IgD-negative memory B cell (primary cell): ENCODE measurements around the gene CMIP. TPM values are rescaled to one million over a fixed set of nuclear protein-coding genes. Genes with fewer than 3 reads are reported as not detected.
"Not testable (repeated sequence)": the region's sequence is repeated elsewhere in the genome, so short reads cannot be mapped to it uniquely, and the experiment has no call there.

Experiments used
- H3K27ac Mint-ChIP-seq, 3 donors: one replicate each; pipeline ENCODE4 v1.8.0; 2020 to 2022; ENCODE audit warnings: mild to moderate bottlenecking in 3 of 3, mixed read lengths in 3 of 3, moderate library complexity in 1 of 3
- H3K27me3 Mint-ChIP-seq: one replicate; pipeline ENCODE4 v1.8.0; 2021; ENCODE audit warnings: mixed read lengths
- H3K36me3 Mint-ChIP-seq: one replicate; pipeline ENCODE4 v1.8.0; 2020; ENCODE audit warnings: mild to moderate bottlenecking, mixed read lengths
- H3K4me1 Mint-ChIP-seq, 3 donors: one replicate each; pipeline ENCODE4 v1.8.0; 2020 to 2022; ENCODE audit warnings: mixed read lengths in 3 of 3, mild to moderate bottlenecking in 1 of 3
- H3K4me3 Mint-ChIP-seq, 4 donors: one replicate each; pipeline ENCODE4 v1.8.0; 2020 to 2022; ENCODE audit warnings: mild to moderate bottlenecking in 4 of 4, mixed read lengths in 4 of 4, moderate library complexity in 3 of 4
- H3K9me3 Mint-ChIP-seq, 3 donors: one replicate each; pipeline ENCODE4 v1.8.0; 2020 to 2021; ENCODE audit warnings: mixed read lengths in 3 of 3, mild to moderate bottlenecking in 1 of 3
- polyA plus RNA-seq: library from polyadenylated mRNA; unstranded; fragments of 300-500 nt; fragmentation: Illumina TruSeq; gene quantifications from one replicate; pipeline ENCODE4 v1.2.3, GENCODE V29; 2021

Gene CMIP
- polyA plus RNA-seq, 1 donor from 2014 or later, result 1.4 TPM

GRCh38 chr16:81410643-81411293, 33.8 kb upstream of the CMIP start:
- no peaks in the 10 kb centered on the region for H3K9me3 Mint-ChIP-seq
- peaks cover 12% of the 10 kb centered on the region for H3K27me3 Mint-ChIP-seq
- peaks cover 2% of the 10 kb centered on the region for H3K36me3 Mint-ChIP-seq
- no peak overlapping the region for H3K4me3 Mint-ChIP-seq
- H3K4me1 Mint-ChIP-seq, result peaks cover 4 to 6% (median 4%) of the 10 kb centered on the region in 3 donors
- no peak overlapping the region for H3K27ac Mint-ChIP-seq

GRCh38 chr16:81413245-81413990, 31.2 kb upstream of the CMIP start:
- H3K4me1 Mint-ChIP-seq, result peaks cover 2 to 4% (median 4%) of the 10 kb centered on the region in 3 donors
- H3K36me3 Mint-ChIP-seq, result peaks cover 2% of the 10 kb centered on the region
- peaks cover 12% of the 10 kb centered on the region for H3K27me3 Mint-ChIP-seq
- no peaks in the 10 kb centered on the region for H3K9me3 Mint-ChIP-seq
- H3K4me3 Mint-ChIP-seq, result no peak overlapping the region
- H3K27ac Mint-ChIP-seq, result no peak overlapping the region

- Mint-ChIP-seq H3K9me3 (no peaks in the 10 kb centered on the region), H3K36me3 (no peaks in the 10 kb centered on the region), H3K27me3 (peaks cover 8% of the 10 kb centered on the region), H3K4me3 (no peak overlapping the region), H3K27ac (no peak overlapping the region), H3K4me1 (peaks cover 3 to 5% (median 4%) of the 10 kb centered on the region in 3 donors)
Observed at GRCh38 chr16:81415751-81416150, 28.9 kb upstream of the CMIP start.

- Mint-ChIP-seq H3K36me3 (no peaks in the 10 kb centered on the region), H3K4me1 (peaks cover 7 to 14% (median 13%) of the 10 kb centered on the region in 3 donors), H3K9me3 (no peaks in the 10 kb centered on the region), H3K4me3 (no peak overlapping the region), H3K27me3 (peaks cover 8% of the 10 kb centered on the region), H3K27ac (no peak overlapping the region)
Observed at GRCh38 chr16:81416749-81417148, 27.9 kb upstream of the CMIP start.

- Mint-ChIP-seq H3K9me3 (no peaks in the 10 kb centered on the region), H3K27me3 (peaks cover 5% of the 10 kb centered on the region), H3K4me3 (no peak overlapping the region), H3K27ac (no peak overlapping the region), H3K36me3 (no peaks in the 10 kb centered on the region), H3K4me1 (peaks cover 7 to 14% (median 13%) of the 10 kb centered on the region in 3 donors)
Observed at GRCh38 chr16:81417210-81417609, 27.4 kb upstream of the CMIP start.

- H3K27ac Mint-ChIP-seq, result no peak overlapping the region
- H3K36me3 Mint-ChIP-seq, result no peaks in the 10 kb centered on the region
- peaks cover 9 to 17% (median 16%) of the 10 kb centered on the region in 3 donors for H3K4me1 Mint-ChIP-seq
- H3K27me3 Mint-ChIP-seq, result no peaks in the 10 kb centered on the region
- H3K4me3 Mint-ChIP-seq, result no peak overlapping the region
- no peaks in the 10 kb centered on the region for H3K9me3 Mint-ChIP-seq
Observed at GRCh38 chr16:81419806-81420205, 24.8 kb upstream of the CMIP start.

GRCh38 chr16:81421126-81421525, 23.5 kb upstream of the CMIP start:
- H3K4me3 Mint-ChIP-seq, result no peak overlapping the region
- no peaks in the 10 kb centered on the region for H3K9me3 Mint-ChIP-seq
- H3K27me3 Mint-ChIP-seq, result no peaks in the 10 kb centered on the region
- H3K27ac Mint-ChIP-seq, result peak overlapping the region in 1 of 3 donors; percentile 31
- no peaks in the 10 kb centered on the region for H3K36me3 Mint-ChIP-seq
- H3K4me1 Mint-ChIP-seq, result peaks cover 15 to 21% (median 19%) of the 10 kb centered on the region in 3 donors

- no peaks in the 10 kb centered on the region for H3K27me3 Mint-ChIP-seq
Observed at GRCh38 chr16:81421536-81421935, 23.1 kb upstream of the CMIP start.

GRCh38 chr16:81422153-81422552, 22.5 kb upstream of the CMIP start:
- Mint-ChIP-seq H3K27ac (peak overlapping the region in 1 of 3 donors; percentile 62), H3K4me1 (peaks cover 15 to 21% (median 19%) of the 10 kb centered on the region in 3 donors)
- not testable (repeated sequence) for H3K9me3 Mint-ChIP-seq, H3K27me3 Mint-ChIP-seq, H3K4me3 Mint-ChIP-seq, H3K36me3 Mint-ChIP-seq

More at GRCh38 chr16:81421536-81421935, 23.1 kb upstream of the CMIP start:
- no peaks in the 10 kb centered on the region for H3K36me3 Mint-ChIP-seq
- no peaks in the 10 kb centered on the region for H3K9me3 Mint-ChIP-seq
- H3K4me1 Mint-ChIP-seq, result peaks cover 15 to 21% (median 19%) of the 10 kb centered on the region in 3 donors
- H3K27ac Mint-ChIP-seq, result peak overlapping the region in 1 of 3 donors; percentile 31
- no peak overlapping the region for H3K4me3 Mint-ChIP-seq

- peak overlapping the region in 1 of 3 donors; percentile 26 for H3K27ac Mint-ChIP-seq
- H3K27me3 Mint-ChIP-seq, result no peaks in the 10 kb centered on the region
- H3K36me3 Mint-ChIP-seq, result no peaks in the 10 kb centered on the region
- H3K4me3 Mint-ChIP-seq, result peak overlapping the region in 1 of 4 donors; percentile 12
- peaks cover 18 to 27% (median 26%) of the 10 kb centered on the region in 3 donors for H3K4me1 Mint-ChIP-seq
- H3K9me3 Mint-ChIP-seq, result no peaks in the 10 kb centered on the region
Observed at GRCh38 chr16:81424771-81425170, 19.8 kb upstream of the CMIP start.

- H3K27ac Mint-ChIP-seq, result no peak overlapping the region
- no peak overlapping the region for H3K4me3 Mint-ChIP-seq
- no peaks in the 10 kb centered on the region for H3K36me3 Mint-ChIP-seq
- no peaks in the 10 kb centered on the region for H3K9me3 Mint-ChIP-seq
- peaks cover 15 to 21% (median 18%) of the 10 kb centered on the region in 3 donors for H3K4me1 Mint-ChIP-seq
- H3K27me3 Mint-ChIP-seq, result no peaks in the 10 kb centered on the region
Observed at GRCh38 chr16:81427219-81427618, 17.4 kb upstream of the CMIP start.

GRCh38 chr16:81429045-81429521, 15.5 kb upstream of the CMIP start:
- peak overlapping the region in 1 of 4 donors; percentile 34 for H3K4me3 Mint-ChIP-seq

GRCh38 chr16:81431554-81432353, 12.9 kb upstream of the CMIP start:
- no peaks in the 10 kb centered on the region for H3K9me3 Mint-ChIP-seq
- H3K4me3 Mint-ChIP-seq, result peak overlapping the region in 1 of 4 donors; percentile 36
- peak overlapping the region in 1 of 3 donors; percentile 81 for H3K27ac Mint-ChIP-seq
- no peaks in the 10 kb centered on the region for H3K27me3 Mint-ChIP-seq
- H3K4me1 Mint-ChIP-seq, result peaks cover 7 to 20% (median 17%) of the 10 kb centered on the region in 3 donors
- H3K36me3 Mint-ChIP-seq, result no peaks in the 10 kb centered on the region

More at GRCh38 chr16:81429045-81429521, 15.5 kb upstream of the CMIP start:
- no peaks in the 10 kb centered on the region for H3K9me3 Mint-ChIP-seq
- H3K27me3 Mint-ChIP-seq, result no peaks in the 10 kb centered on the region
- no peaks in the 10 kb centered on the region for H3K36me3 Mint-ChIP-seq
- H3K4me1 Mint-ChIP-seq, result peaks cover 15 to 28% (median 27%) of the 10 kb centered on the region in 3 donors
- peak overlapping the region in 1 of 3 donors; percentile 74 for H3K27ac Mint-ChIP-seq

- peak overlapping the region; percentile 57 to 85 (median 64) for H3K4me3 Mint-ChIP-seq
- no peaks in the 10 kb centered on the region for H3K36me3 Mint-ChIP-seq
- H3K4me1 Mint-ChIP-seq, result peaks cover 7 to 20% (median 14%) of the 10 kb centered on the region in 3 donors
- H3K9me3 Mint-ChIP-seq, result no peaks in the 10 kb centered on the region
- H3K27ac Mint-ChIP-seq, result peak overlapping the region in 2 of 3 donors; percentile 19 to 58
- H3K27me3 Mint-ChIP-seq, result peaks cover 5% of the 10 kb centered on the region
Observed at GRCh38 chr16:81432937-81433557, 11.6 kb upstream of the CMIP start.
